Activated CD4-positive, alpha-beta memory T cell treated with anti-CD3 and anti-CD28 coated beads for 36 hours (primary cell): Measurements from ENCODE around the gene UBE2I. TPM values are rescaled to one million over a fixed set of nuclear protein-coding genes. Genes with fewer than 3 reads are reported as not detected.

Source experiments
- CTCF ChIA-PET: fragments of 350-600 bp; sonication (Branson Sonifier 250); formaldehyde crosslinking; loops from one replicate; lab custom pipeline; 2021; ENCODE audit warnings: antibody characterized with exemption, inconsistent platforms; lab: Charles Lee
- POLR2A ChIA-PET: fragments of 350-600 bp; sonication (Branson Sonifier 250); formaldehyde crosslinking; loops from one replicate; lab custom pipeline; 2021; ENCODE audit warnings: antibody characterized with exemption; lab: Charles Lee
- DNase-seq: peaks from one replicate; pipeline ENCODE4 v3.0.0-alpha.2; 2020
- H3K27ac Mint-ChIP-seq: one replicate; pipeline ENCODE4 v1.8.0; 2021; ENCODE audit warnings: mixed read lengths
- H3K27me3 Mint-ChIP-seq: one replicate; pipeline ENCODE4 v1.8.0; 2021; ENCODE audit warnings: mixed read lengths
- H3K36me3 Mint-ChIP-seq: one replicate; pipeline ENCODE4 v1.8.0; 2021; ENCODE audit warnings: mixed read lengths
- H3K4me1 Mint-ChIP-seq: one replicate; pipeline ENCODE4 v1.8.0; 2021; ENCODE audit warnings: low read depth, mixed read lengths
- H3K4me3 Mint-ChIP-seq: one replicate; pipeline ENCODE4 v1.8.0; 2021; ENCODE audit warnings: mild to moderate bottlenecking, mixed read lengths
- H3K9me3 Mint-ChIP-seq: one replicate; pipeline ENCODE4 v1.8.0; 2021; ENCODE audit warnings: mixed read lengths
- intact Hi-C: fragments of 100-400 bp; cut with micrococcal nuclease; formaldehyde crosslinking; loops from one replicate; pipeline ENCODE4 v1.15.1; 2023
- total RNA-seq, 2 experiments: library from RNA; stranded (reverse); gene quantifications; one replicate each; pipeline ENCODE4 v1.2.3, GENCODE V29; 2021

The UBE2I gene
- total RNA-seq, 2 experiments from 2014 or later: 248 to 249 TPM

DNA sequence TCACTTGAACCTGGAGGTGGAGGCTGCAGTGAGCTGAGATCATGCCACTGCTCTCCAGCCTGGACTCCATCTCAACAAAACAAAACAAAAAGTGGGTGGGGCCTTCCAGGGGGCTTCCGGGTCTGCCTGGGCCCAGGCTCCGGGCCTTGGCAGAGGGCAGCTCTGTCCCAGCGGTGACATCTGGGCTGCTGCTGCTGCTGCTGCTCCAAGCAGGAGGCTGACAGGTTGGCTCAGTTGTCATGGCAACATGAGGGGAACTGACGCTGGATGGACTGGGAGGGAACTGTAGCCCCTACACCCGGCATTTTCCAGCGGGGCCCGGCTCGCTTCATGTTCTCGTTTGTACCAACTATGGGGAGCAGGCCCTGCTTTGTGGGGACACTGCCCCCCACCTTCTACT lies 28.1 kb downstream of the UBE2I start:
- H3K4me1 Mint-ChIP-seq: peaks cover 16% of the 10 kb centered on the region
- CTCF ChIA-PET: interaction anchor here (0.6 to 0.8 kb wide), 2 partner anchors 70 to 507 kb away, joined by 3 read pairs; no protein-coding TSS in a partner anchor
- POLR2A ChIA-PET: no interaction called here
- H3K9me3 Mint-ChIP-seq: no peaks in the 10 kb centered on the region
- H3K4me3 Mint-ChIP-seq: no peak overlapping the region
- intact Hi-C loops: no loop called here
- no peak for DNase-seq
- H3K27me3 Mint-ChIP-seq: peaks cover 13% of the 10 kb centered on the region
- H3K27ac Mint-ChIP-seq: no peak overlapping the region
- no peaks in the 10 kb centered on the region for H3K36me3 Mint-ChIP-seq

DNA sequence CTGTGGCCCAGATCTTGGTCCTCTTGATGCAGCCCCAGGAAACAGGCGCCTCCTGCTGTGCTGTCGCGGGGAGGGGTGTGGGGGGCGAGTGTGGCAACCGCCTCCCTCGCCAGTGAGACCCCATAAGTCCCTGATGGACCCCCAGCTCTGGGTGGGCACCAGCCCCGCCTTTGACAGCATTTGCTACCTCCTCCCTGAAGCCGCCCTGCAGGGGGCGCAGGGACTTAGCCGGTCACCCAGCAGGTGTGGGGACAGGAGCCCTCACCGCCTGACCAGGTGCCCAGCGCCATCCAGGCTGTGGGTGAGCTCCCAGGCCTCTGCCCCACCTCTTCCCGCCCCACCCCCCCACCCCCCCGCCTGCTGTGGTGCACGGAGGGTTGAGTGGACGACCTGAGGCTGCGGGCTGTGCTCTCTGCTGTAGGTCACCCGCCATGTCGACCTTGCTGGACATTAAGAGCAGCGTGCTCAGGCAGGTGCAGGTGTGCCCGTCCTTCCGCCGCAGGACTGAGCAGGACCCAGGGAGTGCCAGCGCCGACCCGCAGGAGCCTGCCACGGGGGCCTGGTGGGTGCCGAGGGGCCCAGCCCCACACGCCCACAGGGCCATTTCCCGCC lies 28.8 kb downstream of the UBE2I start:
- ChIA-PET CTCF (interaction anchor here (0.6 to 0.8 kb wide), 2 partner anchors 69 to 506 kb away, joined by 3 read pairs; no protein-coding TSS in a partner anchor), POLR2A (no interaction called here)
- intact Hi-C loops: no loop called here
- Mint-ChIP-seq H3K27me3 (peaks cover 9% of the 10 kb centered on the region), H3K9me3 (no peaks in the 10 kb centered on the region), H3K36me3 (no peaks in the 10 kb centered on the region), H3K4me3 (no peak overlapping the region), H3K27ac (no peak overlapping the region), H3K4me1 (peaks cover 20% of the 10 kb centered on the region)
- DNase-seq: peak; percentile 50

DNA sequence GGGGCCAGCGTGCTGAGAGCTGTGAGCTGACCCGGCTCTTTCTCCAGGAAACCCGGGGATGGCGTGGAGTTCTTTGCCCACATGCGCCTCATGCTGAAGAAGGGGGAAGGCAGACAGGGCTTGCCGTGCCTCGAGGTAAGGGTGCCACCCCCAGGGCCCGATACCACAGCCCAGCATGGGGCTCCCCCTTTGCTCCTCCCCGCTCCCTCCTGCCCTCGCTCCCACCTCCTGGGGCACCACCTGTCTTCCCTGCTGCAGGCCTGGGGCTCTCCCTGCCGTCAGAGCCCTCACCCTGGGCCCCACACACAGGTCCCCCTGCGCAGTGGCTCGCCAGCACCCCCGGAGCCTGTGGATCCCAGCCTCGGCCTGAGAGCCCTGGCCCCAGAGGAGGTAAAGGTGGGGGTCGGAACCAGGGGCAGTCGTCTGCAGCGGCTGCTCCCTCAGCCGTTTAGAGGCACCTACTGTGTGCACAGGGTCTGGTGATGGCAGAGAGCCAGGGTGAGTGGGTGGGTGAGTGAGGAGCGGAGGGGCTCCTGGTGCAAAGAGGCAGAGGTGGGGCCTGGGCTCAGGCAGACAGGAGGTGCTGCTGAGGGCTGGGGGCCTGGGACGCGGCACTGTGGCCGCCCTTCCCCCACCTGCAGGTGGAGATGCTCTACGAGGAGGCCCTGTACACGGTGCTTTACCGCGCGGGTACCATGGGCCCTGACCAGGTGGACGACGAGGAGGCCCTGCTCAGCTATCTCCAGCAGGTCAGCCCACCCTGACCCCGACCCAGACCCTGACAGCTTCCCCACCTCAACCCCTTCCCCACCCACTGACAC lies 29.6 kb downstream of the UBE2I start:
- ChIA-PET CTCF (no interaction called here), POLR2A (no interaction called here)
- no peak overlapping the region for H3K4me3 Mint-ChIP-seq
- H3K36me3 Mint-ChIP-seq: no peaks in the 10 kb centered on the region
- DNase-seq: no peak
- H3K4me1 Mint-ChIP-seq: peaks cover 25% of the 10 kb centered on the region
- H3K9me3 Mint-ChIP-seq: no peaks in the 10 kb centered on the region
- intact Hi-C loops: no loop called here
- no peak overlapping the region for H3K27ac Mint-ChIP-seq
- H3K27me3 Mint-ChIP-seq: peaks cover 9% of the 10 kb centered on the region

DNA sequence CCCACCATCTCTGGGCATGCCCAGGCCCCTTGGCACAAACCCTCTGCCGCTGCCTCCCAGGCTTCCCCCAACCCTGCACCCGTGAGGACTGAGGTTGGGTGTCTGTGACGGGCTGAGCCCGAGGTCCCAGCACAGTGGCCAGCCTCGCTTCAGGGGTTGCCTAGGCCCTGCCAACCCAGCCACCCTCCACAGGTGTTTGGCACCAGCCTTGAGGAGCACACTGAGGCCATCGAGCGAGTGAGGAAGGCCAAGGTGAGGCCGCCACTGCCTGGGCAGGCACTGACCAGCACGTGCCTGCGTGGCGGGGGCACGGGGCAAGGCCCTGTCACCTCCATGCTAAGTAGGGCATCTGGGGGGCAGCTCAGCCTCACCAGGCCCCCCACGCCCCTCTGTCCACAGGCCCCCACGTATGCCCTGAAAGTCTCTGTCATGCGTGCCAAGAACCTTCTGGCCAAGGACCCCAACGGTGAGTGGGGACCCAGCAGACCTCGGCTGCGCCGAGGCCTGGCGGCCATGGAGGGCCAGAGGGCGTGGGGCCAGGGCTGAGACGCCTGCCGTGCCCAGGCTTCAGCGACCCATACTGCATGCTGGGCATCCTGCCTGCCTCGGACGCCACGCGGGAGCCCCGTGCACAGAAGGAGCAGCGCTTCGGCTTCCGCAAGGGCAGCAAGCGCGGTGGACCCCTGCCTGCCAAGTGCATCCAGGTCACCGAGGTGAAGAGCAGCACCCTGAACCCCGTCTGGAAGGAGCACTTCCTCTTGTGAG lies 31.5 kb downstream of the UBE2I start:
- H3K27me3 Mint-ChIP-seq: no peaks in the 10 kb centered on the region
- peaks cover 23% of the 10 kb centered on the region for H3K4me1 Mint-ChIP-seq
- intact Hi-C loops: no loop called here
- no peak for DNase-seq
- no peak overlapping the region for H3K27ac Mint-ChIP-seq
- H3K9me3 Mint-ChIP-seq: no peaks in the 10 kb centered on the region
- CTCF ChIA-PET: no interaction called here
- no peak overlapping the region for H3K4me3 Mint-ChIP-seq
- no peaks in the 10 kb centered on the region for H3K36me3 Mint-ChIP-seq
- POLR2A ChIA-PET: no interaction called here

DNA sequence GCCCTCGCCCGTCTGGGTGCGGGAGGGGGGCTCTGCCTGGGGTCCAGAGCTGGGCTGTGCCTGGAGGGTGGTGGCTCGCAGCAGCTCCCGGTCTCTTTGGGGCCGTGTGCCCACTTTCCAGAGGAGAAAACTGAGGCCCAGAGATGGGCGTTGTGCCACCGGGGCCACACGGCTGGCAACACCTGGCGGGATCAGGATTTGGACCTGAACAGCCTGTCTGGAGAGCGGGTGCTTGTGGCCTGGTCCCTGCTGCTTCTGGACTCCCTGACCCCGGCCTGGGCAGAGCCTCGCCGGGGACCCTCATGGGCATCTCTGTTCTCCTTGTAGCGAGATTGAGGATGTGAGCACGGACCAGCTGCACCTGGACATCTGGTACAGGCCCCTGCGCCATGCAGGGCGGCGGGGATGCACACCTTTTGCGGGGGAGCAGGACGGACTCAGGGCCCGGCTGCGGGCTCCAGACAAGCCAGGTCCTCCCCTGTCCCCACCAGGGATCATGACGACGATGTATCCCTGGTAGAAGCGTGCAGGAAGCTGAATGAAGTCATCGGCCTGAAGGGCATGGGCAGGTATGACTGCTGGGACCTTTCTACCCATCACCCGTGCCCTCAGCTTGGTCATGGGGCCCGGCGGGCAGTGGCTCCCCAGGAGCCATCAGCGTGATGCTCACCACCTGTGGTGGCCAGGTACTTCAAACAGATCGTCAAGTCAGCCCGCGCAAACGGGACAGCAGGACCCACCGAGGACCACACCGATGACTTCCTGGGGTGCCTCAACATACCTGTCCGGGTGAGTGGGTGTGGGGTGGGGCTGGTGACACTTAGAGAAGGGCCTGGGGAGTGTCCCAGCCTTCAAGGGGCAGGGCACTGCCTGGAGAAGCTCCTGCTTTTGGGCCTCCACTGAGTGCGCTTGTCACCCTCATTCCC lies 32.3 kb downstream of the UBE2I start:
- DNase-seq: no peak
- intact Hi-C loops: loop anchor here (2.0 kb wide), 1 partner anchor 33 kb away; the partner anchor contains the start of gene UBE2I
- Mint-ChIP-seq H3K27ac (no peak overlapping the region), H3K36me3 (no peaks in the 10 kb centered on the region), H3K9me3 (no peaks in the 10 kb centered on the region), H3K27me3 (no peaks in the 10 kb centered on the region), H3K4me1 (peaks cover 22% of the 10 kb centered on the region), H3K4me3 (no peak overlapping the region)
- POLR2A ChIA-PET: interaction anchor here (1.7 kb wide), 1 partner anchor 33 kb away, joined by 7 read pairs; the partner anchor contains the start of gene UBE2I
- CTCF ChIA-PET: interaction anchor here (1.0 to 1.2 kb wide), 2 partner anchors 21 to 40 kb away, joined by 3 read pairs; no protein-coding TSS in a partner anchor

DNA sequence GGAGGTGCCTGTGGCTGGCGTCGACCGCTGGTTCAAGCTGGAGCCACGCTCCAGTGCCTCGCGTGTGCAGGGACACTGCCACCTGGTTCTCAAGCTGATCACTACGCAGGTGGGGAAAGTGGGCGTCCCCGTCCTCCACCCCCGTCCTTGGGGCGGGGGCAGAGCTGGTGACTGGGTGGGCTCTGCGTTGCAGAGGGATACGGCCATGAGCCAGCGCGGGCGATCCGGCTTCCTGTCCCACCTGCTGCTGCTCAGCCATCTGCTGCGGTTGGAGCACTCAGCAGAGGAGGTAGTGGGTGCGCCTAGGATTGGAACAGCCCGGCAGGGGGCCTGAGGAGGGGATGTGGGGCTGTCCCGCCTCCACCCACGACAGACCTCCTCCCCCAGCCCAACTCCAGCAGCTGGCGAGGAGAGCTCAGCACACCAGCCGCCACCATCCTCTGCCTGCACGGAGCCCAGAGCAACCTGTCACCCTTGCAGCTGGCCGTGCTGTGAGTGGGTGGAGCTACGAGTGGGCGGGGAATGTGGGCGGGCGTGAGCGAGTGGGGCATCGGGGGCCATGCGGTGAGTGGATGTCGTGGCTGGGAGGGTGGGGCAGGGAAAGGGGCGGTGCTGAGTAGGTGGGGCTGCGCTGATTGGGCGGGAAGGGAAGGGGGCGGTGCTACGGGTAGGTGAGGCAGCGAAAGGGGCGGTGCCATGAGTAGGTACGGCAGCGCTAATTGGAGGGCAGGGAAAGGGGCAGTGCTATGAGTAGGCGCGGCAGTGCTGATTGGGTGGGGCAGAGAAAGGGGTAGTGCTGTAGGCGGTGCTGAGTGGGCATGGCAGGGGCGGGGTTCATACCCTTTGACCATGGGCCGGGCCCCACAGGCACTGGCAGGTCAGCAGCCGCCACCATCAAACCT lies 33.3 kb downstream of the UBE2I start:
- Mint-ChIP-seq H3K9me3 (no peaks in the 10 kb centered on the region), H3K4me3 (peak overlapping the region; percentile 49), H3K36me3 (no peaks in the 10 kb centered on the region), H3K27me3 (no peaks in the 10 kb centered on the region), H3K4me1 (peaks cover 22% of the 10 kb centered on the region), H3K27ac (no peak overlapping the region)
- ChIA-PET CTCF (interaction anchor here (1.0 to 1.4 kb wide), 3 partner anchors 20 to 41 kb away, joined by 3 to 4 read pairs (median 3); no protein-coding TSS in a partner anchor), POLR2A (interaction anchor here (1.7 kb wide), 1 partner anchor 34 kb away, joined by 7 read pairs; the partner anchor contains the start of gene UBE2I)
- intact Hi-C loops: loop anchor here (2.0 kb wide), 1 partner anchor 34 kb away; the partner anchor contains the start of gene UBE2I
- peak; percentile 96 for DNase-seq

DNA sequence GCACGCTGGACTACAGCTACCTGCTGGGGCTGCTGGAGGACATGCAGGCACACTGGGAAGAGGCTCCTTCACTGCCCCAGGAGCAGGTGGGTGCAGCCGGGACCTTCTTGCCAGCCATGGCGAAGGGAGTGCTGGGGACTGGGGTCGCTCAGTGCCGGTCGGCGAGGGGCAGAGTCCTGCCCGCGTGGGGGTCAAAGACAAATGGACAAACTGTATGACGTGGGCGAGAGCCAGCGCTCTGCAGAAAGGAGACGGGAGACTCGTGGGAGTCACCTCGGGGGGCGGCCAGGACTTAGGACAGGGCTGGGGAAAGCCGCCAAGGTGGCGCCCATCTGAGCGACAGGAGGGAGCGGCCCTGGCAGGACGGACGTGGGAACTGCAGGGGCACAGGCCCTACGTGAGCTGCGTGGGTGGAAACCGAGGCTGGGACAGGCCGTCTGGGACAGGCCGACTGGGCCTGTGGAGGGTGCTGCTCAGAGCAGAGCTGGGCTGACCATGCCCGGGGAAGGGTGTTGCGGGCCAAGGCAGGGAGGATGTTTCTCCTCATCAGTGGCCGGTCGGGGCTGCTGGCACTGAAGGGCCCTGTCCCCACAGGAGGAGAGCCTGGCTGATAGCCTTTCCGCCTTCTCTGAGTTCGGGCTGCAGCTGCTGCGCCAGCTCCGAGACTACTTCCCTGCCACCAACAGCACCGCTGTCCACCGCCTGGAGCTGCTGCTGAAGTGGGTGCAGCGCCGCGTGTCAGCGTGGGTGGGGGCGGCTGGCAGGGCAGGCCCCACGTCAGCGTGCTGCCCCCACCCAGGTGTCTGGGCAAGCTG lies 34.2 kb downstream of the UBE2I start:
- intact Hi-C loops: loop anchor here (2.0 kb wide), 1 partner anchor 35 kb away; the partner anchor contains the start of gene UBE2I
- Mint-ChIP-seq H3K4me3 (peak overlapping the region; percentile 49), H3K27ac (no peak overlapping the region), H3K9me3 (no peaks in the 10 kb centered on the region), H3K4me1 (peaks cover 22% of the 10 kb centered on the region), H3K27me3 (no peaks in the 10 kb centered on the region), H3K36me3 (no peaks in the 10 kb centered on the region)
- CTCF ChIA-PET: interaction anchor here (1.4 kb wide), 1 partner anchor 20 kb away, joined by 4 read pairs; no protein-coding TSS in a partner anchor
- DNase-seq: no peak
- POLR2A ChIA-PET: interaction anchor here (1.7 kb wide), 1 partner anchor 34 kb away, joined by 7 read pairs; the partner anchor contains the start of gene UBE2I

DNA sequence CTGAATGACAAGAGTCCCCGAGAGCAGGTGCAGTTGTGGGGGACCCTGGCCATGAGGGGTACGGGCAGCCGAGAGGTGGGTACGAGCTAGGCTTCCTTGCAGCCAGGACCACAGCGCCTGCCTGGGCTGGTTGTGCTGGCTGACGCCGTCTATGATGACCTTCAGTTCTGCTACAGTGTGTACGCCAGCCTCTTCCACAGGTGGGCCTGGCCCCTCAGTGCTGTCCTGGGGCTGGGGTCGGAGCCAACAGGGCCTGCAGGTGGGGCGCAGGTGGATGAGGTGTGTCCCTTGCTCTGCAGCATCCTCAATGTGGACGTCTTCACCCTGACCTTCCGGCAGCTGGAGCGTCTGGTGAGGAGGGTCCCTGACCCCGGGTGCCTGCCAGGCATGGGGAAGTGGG lies 35.1 kb downstream of the UBE2I start:
- no peak for DNase-seq
- Mint-ChIP-seq H3K4me3 (no peak overlapping the region), H3K9me3 (no peaks in the 10 kb centered on the region), H3K36me3 (no peaks in the 10 kb centered on the region), H3K27ac (no peak overlapping the region), H3K27me3 (no peaks in the 10 kb centered on the region), H3K4me1 (peaks cover 22% of the 10 kb centered on the region)
- intact Hi-C loops: no loop called here
- ChIA-PET CTCF (interaction anchor here (1.4 kb wide), 1 partner anchor 20 kb away, joined by 4 read pairs; no protein-coding TSS in a partner anchor), POLR2A (no interaction called here)

DNA sequence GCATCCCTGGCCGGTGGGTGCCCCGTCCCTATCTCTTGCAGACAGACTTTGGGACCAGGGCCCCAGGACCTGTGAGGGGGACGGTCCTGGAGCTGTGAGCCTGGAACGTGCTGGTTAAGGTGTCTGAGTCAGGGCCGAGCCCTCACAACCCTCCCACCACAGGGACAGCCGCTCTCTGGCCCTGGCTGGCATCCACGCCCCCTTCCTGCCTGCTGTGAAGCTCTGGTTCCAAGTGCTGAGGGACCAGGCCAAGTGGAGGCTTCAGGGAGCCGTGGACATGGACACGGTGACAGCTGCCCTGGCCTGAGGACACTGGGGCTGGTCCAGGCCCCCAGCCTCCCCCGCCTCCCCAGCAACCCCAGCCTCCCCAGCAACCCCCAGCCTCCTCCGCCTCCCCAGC lies 35.7 kb downstream of the UBE2I start:
- CTCF ChIA-PET: no interaction called here
- intact Hi-C loops: no loop called here
- Mint-ChIP-seq H3K36me3 (no peaks in the 10 kb centered on the region), H3K27me3 (no peaks in the 10 kb centered on the region), H3K4me3 (no peak overlapping the region), H3K4me1 (peaks cover 23% of the 10 kb centered on the region), H3K9me3 (no peaks in the 10 kb centered on the region), H3K27ac (no peak overlapping the region)
- POLR2A ChIA-PET: no interaction called here
- no peak for DNase-seq
